GM06990 (cell line): ENCODE measurements around the gene FBLIM1.
A peak's percentile ranks its signal among the peaks of the same experiment; 100 is the strongest.

Experiments used
- DNase-seq: peaks from one replicate; pipeline ENCODE4 v3.0.0-alpha.2; 2011; ENCODE audit not compliant: insufficient read length; ENCODE audit errors: extremely low read depth
- H3K27me3 ChIP-seq: replicated peaks from 2 replicates; pipeline ENCODE4 v1.6.0; 2011; ENCODE audit warnings: low read length; ENCODE audit not compliant: control insufficient read depth, insufficient read depth
- H3K36me3 ChIP-seq: 2 replicates; pipeline ENCODE4 v1.5.1; 2011; ENCODE audit warnings: low read length; ENCODE audit not compliant: control insufficient read depth, insufficient read depth
- H3K4me3 ChIP-seq: replicated peaks from 2 replicates; pipeline ENCODE4 v1.5.1; 2011; ENCODE audit warnings: low read depth, mild to moderate bottlenecking, control low read depth, low read length
- TF ChIP-seq, protein P1 (sequence below): IDR thresholded peaks from 2 replicates; pipeline ENCODE4 v1.5.1; 2011; ENCODE audit warnings: low read length, control low read depth, mild to moderate bottlenecking, inconsistent platforms; ENCODE audit not compliant: insufficient read depth, poor library complexity, severe bottlenecking

The FBLIM1 gene

DNA sequence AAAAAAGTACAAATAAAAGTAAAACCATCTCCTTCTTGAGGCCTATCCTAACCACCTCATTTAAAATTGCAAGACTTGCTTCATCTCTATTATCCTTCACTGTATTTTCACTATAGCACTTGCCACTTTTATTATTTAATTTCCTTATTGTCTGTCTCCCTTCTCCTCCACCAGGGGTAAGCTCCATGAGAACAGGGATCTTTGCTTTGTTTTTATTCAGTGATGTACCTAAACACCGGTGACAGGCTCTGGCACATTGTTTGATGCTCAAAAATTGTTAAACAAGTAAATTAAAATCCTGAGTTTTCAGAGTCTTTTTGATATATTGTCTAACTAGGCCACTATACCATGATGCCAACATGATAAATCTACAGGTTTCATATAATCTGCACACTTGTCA lies 71.7 kb downstream of the FBLIM1 start:
- TF ChIP-seq, protein P1, sequence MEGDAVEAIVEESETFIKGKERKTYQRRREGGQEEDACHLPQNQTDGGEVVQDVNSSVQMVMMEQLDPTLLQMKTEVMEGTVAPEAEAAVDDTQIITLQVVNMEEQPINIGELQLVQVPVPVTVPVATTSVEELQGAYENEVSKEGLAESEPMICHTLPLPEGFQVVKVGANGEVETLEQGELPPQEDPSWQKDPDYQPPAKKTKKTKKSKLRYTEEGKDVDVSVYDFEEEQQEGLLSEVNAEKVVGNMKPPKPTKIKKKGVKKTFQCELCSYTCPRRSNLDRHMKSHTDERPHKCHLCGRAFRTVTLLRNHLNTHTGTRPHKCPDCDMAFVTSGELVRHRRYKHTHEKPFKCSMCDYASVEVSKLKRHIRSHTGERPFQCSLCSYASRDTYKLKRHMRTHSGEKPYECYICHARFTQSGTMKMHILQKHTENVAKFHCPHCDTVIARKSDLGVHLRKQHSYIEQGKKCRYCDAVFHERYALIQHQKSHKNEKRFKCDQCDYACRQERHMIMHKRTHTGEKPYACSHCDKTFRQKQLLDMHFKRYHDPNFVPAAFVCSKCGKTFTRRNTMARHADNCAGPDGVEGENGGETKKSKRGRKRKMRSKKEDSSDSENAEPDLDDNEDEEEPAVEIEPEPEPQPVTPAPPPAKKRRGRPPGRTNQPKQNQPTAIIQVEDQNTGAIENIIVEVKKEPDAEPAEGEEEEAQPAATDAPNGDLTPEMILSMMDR, result no peak
- no peak overlapping the region for H3K4me3 ChIP-seq
- no peak for DNase-seq

DNA sequence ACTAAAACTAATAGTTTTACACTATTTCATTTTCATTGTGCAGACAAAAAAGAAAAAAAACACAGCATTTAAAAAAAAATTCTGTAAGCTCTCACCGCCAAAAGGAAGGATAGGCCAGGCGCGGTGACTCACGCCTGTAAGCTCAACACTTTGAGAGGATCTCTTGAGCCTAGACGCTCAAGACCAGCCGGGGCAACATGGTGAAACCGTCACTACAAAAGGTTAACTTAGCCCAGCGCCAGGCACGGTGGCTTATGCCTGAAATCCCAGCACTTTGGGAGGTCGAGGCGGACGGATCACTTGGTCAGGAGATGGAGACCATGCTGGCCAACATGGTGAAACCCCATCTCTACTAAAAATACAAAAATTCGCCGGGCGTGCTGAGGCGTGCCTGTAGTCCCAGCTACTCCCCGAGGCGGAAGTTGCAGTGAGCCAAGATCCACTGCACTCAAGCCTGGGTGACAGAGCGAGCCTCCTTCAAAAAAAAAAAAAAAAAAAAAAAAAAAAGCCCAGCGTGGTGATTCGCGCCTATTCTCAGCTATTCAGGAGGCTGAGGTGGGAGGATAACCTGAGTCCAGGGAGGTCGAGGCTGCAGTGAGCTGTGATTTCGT lies 74.6 kb downstream of the FBLIM1 start:
- DNase-seq, result no peak
- H3K27me3 ChIP-seq, result no peaks in the 10 kb centered on the region
- TF ChIP-seq, protein P1, result no peak
- no peaks in the 10 kb centered on the region for H3K36me3 ChIP-seq
- peak overlapping the region; percentile 79 for H3K4me3 ChIP-seq

More for the DNA sequence above, 71.7 kb downstream of the FBLIM1 start:
- Histone ChIP-seq H3K36me3 (no peaks in the 10 kb centered on the region), H3K27me3 (no peaks in the 10 kb centered on the region)

DNA sequence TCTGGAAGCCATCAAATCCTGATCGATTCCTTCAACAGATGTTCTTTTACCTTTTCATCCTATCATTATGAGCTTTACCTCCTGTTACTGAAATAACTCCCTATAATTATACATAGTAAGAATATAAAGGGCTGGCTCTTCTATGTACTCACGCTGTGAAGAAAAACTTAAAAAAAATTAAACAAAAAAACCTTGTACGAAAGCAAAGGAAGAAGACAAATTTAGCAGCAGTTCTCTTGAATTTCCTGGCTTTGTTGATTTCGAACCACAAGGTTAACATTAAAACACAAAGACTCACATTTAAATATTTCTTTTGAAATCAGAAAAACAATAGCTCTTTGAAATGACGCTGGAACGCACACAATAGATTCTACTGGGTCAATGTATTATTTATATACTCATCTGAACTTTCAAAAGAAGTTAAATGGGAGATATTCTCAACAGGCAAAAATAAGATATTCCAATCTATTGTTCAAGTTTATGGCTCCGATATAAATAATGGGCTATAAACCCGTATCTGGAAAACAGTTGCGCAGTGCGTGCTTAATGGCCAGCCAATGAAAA lies 75.3 kb downstream of the FBLIM1 start:
- Histone ChIP-seq H3K4me3 (peak overlapping the region; percentile 79), H3K27me3 (no peaks in the 10 kb centered on the region), H3K36me3 (no peaks in the 10 kb centered on the region)
- DNase-seq, result no peak
- TF ChIP-seq, protein P1, result no peak

DNA sequence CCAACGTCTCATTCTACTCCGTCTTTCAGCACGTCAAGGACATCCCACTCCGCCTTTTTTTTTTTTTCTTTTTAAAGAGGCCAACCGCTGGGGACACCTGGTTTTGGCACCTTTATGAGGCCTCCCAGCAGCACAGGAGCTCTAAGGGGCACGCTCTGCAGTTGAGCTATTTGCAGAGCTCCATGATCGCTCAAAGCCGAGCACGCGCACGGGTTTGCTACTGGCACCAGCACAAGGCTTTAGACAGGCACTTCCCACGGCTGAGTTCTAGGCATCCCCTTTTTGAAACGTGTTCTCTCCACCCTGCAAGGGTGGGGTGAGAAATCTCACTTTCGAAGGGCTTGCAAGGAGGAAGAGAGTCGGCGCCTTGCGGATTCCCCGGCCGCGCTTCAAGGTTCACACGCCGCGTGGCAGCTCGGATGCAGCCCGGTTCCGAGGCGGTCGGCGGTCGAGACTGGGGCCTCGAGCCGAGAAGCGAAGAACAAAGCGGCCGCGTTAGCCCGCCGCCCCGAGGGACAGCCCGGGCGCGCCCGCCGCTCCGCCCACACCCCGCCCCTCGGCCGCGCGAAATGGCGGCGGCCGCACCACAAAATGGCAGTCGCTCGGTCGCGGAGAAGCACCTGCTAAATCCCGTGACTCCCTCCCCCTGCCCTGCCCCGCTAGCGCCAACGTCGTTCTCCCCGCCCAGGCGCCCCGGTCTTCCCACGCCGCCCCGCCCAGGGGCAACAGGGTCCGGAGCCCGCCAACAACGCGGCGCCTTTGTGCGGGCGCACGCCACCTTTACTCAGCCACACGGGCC lies 76.0 kb downstream of the FBLIM1 start:
- TF ChIP-seq, protein P1, result no peak
- Histone ChIP-seq H3K27me3 (no peaks in the 10 kb centered on the region), H3K4me3 (peak overlapping the region; percentile 79), H3K36me3 (no peaks in the 10 kb centered on the region)
- DNase-seq, result peak; percentile 94

DNA sequence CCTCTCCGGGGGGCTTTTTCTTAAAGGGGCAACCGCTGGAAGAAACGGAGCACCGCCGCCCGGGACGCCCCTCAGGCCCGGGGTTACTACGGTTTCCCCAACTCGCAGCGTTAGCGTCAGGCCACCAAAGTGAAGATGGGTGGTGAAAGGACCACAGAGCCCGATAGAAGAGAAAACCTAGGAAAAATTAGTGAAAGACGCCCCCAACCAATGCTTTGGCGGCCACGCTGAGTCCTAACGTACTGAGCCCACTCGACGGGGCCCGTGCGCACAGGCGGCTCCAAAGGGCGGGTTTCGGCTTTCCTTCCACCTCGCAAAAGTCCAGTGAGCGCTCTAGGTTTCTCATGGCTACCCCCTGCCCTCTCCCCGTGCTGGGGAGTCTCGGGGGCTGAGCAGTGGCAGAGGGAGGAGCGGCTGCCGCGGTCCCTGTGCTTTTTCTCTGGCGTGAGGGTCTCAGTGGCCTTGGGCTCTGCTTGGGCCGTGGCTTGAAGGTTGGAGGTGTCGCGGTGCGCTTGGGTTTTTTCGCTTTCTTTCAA lies 76.7 kb downstream of the FBLIM1 start:
- no peak for DNase-seq

More for the DNA sequence above, 76.7 kb downstream of the FBLIM1 start:
- Histone ChIP-seq H3K4me3 (peak overlapping the region; percentile 79), H3K27me3 (no peaks in the 10 kb centered on the region), H3K36me3 (no peaks in the 10 kb centered on the region)
- TF ChIP-seq, protein P1, result no peak
